ENCODE measurements around the gene DCPS. TPM values are rescaled to one million over a fixed set of nuclear protein-coding genes. Genes with fewer than 3 reads are reported as not detected.
A peak's percentile ranks its signal among the peaks of the same experiment; 100 is the strongest.
"Not testable (repeated sequence)": the region's sequence is repeated elsewhere in the genome, so short reads cannot be mapped to it uniquely, and the experiment has no call there.

The DCPS gene
- total RNA-seq, 1 donor from 2014 or later = 14.5 TPM

DNA sequence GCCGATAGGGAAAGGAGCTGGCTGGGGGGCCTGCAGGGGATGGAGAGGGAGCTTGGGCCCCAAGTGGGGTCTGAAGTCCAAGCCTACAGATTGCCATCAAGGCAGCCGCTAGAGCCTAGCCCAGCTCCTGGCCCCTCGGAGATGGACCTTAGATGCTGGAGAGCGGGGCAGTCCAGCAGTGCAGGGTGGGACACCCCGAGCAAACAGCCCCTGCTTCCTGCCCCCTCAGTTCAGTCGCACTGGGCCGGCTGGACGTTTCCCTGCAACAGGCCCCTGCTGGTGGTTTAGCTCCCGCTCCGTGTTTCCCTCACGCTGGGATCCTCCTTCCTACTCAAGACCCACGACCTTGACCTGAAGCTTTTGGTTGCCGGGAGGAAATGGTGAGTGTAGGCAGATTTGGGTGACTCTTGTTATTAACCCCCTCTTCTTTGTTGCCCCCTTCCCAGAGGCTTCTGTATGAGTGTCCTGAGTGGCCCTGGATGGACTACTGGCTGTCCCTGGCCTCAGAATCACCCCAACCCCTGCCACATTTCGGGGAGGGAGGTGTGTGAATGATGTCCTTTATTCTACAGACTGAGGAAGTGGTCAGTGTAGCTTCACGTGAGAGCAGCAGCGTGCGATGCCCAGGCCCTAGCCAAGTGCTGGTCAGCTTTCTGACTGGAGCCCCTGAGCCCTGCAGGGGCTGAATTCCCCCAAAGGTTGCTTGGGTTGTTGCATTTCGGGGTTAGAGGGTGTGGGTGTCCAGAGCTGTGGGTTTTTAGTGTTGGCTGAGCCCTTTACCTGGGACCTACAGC is 54.3 kb downstream of the DCPS start:
- DNase-seq (ENCODE audit: low spot score) (no peak), ATAC-seq (no peak)

DNA sequence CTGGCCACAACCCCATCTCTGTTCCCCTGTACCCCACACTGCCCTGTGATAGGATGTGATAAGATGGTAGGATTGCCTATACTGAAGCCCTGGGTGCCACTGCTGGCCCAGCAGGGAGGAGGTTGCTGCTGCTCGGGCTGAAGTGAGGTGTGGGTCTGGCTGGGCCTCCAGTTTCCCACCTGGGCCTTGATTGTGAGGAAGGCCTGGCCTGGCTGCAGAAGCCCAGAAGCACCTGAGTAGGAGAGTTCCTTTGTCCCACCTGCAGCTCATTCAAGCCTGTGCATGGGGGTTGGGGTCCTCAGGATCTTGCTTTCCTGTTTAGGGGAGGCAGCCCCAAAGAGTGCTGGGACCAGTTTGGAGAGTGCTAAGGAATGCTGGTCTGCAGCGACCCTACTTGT is 54.9 kb downstream of the DCPS start:
- no peak for DNase-seq (ENCODE audit: low spot score)
- no peak for ATAC-seq

DNA sequence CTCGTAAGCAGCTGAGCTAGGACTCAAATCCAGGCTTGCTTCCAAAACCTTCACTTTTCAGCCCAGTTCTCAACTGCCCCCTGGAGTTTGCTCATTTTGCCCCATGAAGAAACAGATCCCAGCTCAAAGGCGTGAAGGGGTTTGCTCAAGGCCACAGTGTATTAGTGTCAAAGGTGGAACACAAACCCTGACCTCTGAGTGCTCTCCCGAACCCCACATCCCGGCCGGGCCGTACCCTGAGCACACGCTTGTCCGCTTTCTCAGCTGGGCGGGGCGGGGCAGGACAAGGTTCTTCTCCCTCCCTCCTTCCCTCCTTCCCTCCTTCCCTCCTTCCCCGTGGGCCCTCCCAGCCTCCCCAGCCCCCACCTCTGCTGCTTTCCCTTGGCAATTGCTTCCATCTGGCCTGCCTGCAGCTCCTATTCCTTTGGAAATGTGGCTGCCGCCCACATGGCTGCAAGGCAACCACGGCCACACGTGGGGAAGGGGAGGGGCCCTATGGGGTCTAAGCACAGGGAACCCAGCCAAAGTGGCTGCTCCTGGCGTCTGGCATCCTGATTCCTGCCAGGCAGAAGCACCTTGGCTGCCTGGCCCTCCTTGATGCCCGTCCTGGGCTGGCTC is 55.7 kb downstream of the DCPS start:
- no peak for ATAC-seq
- DNase-seq (ENCODE audit: low spot score) = no peak

DNA sequence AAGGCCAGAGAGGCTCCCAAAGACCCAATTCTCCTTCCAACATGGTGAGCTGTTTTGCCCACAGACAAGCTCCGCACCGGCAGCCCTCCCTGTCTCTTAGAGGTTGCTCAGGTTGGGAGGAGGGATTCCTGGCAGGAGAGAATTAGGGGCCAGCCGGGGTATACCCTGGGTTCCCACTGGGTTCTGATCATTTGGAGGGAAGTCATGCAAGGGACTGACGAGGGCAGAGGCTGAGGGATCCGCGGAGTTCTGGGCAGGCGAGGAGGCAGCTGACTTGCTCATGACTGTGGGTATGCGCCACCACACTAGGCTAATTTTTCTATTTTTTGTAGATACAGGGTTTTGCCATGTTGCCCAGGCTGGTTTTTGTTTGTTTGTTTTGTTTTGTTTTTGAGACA is 56.2 kb downstream of the DCPS start:
- ATAC-seq = no peak
- DNase-seq (ENCODE audit: low spot score) = no peak

DNA sequence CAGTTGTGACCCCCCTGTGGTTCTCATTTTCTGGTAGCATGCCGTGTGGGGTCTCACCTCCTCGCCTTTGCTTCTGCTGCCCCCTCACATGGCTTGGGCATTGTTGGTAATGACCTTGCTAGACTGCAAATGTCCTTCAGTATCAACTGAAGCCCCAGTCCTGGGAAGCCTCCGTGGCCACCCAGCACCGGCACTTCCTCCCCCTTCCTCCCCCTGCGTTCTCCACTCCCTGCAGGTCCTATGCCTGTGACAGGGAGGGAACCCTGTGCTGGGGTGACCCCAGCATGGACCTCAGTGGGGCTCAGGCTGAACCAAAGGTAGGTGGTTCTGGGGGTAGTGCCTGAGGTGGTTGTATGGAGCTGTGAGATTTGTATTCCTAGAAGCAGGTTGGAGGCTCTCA is 57.5 kb downstream of the DCPS start:
- ATAC-seq (no peak), DNase-seq (ENCODE audit: low spot score) (no peak)

DNA sequence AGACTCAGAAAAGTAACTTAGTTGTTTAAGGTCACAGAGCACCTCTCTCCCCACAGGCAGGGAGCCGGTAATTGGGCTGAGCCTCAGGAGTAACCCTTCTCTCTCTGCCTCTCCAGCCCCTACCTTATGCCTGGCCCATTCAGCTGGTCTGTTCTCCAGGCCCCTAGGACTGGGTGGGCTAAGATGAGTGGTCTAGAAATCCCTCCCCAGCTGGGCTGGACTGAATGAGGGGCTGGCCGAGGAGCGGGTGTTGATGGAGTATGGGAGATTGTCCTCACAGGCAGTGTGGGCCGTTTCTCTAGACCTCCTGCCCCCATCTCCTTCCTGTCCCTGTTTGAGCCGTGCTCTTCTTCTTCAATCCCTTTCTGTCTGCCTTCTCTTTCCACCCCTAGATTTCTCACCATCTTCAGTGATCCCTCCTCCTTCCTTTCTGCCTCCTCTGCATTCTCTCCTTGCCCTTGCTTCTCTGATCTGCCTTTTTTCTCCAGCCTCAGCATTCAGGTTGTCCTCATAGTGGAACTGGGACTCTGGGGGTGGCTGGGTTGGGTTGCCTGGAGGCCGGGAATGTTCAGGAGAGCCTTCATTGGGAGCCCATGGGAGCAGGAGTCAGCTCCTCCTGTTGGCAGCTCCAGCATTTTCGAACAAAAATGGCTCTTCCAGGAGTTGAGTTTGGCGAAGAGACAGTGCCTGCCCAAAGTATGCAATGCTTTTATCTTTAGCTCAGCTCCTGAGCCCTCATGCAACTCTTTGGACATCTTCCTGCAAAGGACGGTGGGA is 59.2 kb downstream of the DCPS start:
- no peak for ATAC-seq
- no peak for DNase-seq (ENCODE audit: low spot score)

DNA sequence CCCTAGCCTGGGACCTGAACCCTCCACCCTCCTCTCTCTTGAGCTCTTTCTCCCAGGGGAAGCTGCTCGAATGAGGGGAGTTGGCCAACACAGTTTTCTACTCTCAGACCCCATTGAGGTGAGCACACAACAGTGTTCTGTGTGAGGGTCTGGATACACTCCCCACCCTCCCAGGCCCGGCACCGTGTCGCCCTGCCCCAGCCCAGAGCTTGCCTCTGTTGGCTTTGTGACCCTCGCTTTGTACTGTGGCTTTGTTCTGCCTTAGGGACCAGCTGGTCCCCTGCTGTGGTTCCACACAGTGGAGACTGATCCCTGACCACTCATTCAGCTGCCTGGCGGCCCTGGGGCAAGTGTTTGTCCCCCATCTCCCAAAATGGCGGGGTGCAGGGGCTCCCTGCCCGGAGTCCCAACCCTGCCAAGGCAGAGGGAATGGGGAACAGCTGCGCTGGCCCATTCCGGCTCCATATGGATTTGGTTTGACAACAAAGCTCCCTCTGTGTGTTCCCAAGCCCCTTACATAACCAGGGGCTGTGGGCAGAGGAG is 59.9 kb downstream of the DCPS start:
- no peak for ATAC-seq
- no peak for DNase-seq (ENCODE audit: low spot score)

DNA sequence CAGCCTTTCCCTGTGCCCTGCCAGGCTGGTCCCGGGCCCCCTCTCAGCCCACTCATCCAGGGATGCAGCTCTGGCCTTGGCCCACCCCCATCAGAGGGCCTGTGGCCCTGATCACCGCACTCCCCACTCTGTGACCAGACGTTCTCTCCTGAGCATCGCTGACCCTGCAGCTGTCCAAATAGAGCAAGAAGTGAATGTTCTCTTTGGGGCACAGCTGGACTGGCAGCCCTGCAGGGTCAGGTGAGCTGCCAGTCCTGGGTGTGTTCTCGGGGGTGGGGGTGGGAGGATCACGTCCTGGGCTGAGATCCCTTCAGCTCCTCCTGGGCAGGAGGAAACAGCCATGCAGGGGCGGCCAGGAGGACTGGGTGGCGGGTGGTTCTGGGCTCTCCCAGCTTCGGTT is 60.9 kb downstream of the DCPS start:
- not testable (repeated sequence) for DNase-seq (ENCODE audit: low spot score); ATAC-seq

DNA sequence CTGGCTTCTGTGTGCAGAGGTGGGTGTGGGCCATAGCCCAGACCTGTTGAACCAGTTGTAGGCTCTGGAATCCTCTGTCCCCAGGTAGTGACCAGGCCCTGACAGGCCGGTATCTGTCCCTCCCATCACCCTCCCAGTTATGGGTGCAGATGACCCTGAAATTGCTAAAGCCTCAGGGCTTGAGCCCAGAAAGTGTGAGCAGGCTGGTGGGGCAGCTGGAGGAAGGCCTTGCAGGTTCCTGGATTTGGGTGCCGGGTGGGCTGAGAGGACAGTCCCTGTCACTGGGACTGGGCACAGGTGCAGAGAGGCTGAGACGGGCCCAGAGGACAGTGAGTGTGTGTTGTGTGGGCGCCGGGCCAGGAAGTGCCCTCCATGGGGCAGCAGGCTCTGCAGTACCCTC is 61.6 kb downstream of the DCPS start:
- not testable (repeated sequence) for ATAC-seq; DNase-seq (ENCODE audit: low spot score)

DNA sequence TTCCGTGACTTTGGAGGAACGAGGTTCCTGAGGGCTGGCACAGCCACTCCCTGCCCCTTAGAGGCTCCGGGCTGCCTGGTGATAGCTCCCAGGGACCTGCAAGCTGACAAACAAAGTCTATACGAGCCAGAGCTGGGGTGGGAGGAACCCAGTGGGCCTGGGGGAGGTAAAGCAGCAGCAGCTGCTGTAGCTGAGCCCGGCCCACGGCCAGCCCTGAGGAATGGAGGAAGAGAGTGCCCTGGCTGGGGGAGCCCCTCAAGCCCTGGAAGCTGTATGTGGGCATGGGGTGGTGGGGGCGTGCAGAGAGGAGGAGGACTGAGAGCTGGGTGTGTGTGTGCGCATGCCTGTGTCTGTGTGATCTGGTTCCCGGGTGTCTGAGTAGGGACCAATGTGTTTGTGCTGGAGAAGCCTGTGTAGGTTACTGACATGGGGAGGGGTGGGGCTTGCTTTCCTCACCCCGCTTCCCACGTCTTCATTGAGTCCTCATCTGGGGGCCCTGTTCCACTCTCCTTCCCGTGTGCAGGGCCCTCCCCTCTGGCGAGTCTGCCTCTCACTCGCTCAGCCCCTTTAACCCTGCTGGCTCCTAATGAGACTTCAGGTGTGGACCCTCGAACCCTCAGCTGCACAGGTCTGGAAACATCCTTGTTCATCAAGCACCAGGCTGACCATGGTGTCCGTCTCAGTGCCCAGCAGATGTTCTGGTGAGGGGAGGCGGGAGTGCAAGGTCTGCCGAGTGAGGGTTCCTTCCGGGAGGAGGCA is 62.4 kb downstream of the DCPS start:
- no peak for ATAC-seq
- DNase-seq (ENCODE audit: low spot score) = no peak

DNA sequence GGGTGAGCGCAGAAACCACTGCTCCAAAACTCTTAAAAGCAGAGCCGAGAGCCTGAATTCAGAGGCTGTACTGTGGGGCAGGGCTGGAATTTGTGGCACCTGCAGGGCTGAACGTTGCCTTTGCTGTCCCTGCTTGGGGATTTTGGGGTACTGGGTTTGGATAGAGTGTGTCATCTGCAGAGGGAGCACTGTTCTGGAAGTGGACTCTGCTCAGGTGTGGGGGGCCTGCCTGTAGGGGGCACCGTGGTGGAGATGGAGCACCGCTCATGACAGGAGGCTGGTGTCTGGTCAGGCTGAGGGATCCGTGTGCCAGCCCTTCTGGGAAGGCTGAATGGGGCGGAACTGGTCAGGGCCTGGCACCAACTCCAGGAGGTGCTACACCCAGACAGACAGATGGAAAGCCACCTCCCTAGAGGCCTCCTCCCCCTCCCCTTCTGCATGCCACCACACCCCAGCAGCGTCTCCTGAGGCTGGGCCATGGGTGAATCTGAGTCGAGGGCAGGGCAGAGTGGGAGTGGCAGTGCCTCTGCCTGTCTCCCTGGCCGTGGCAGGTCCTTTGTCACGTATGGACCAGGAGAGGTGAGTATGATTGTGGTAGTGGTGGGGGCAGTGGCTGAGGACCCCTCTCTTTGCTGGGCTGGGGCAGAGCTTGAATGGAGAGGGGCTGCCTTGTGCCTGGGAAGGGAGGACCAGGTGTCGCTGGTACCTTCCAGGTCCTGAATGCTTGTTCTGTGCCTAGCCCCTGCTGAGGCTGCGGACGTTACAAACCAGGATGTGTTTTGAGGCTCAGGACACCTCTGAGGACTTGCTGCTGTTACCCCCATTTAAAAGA is 63.2 kb downstream of the DCPS start:
- not testable (repeated sequence) for DNase-seq (ENCODE audit: low spot score); ATAC-seq

DNA sequence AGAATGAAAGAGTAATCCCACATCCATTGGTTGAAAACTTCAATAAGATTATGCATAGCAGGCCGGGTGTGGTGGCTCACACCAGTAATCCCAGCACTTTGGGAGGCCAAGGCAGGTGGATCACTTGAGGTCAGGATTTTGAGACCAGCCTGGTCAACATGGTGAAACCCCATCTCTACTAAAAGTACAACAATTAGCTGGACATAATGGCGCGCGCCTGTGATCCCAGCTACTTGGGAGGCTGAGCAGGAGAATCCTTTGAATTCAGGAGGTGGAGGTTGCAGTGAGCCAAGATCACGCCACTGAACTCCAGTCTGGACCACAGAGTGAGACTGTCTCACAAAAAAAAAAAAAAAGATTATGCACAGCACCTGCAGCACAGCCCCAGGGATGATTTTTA is 63.9 kb downstream of the DCPS start:
- ATAC-seq; DNase-seq (ENCODE audit: low spot score): not testable (repeated sequence)

DNA sequence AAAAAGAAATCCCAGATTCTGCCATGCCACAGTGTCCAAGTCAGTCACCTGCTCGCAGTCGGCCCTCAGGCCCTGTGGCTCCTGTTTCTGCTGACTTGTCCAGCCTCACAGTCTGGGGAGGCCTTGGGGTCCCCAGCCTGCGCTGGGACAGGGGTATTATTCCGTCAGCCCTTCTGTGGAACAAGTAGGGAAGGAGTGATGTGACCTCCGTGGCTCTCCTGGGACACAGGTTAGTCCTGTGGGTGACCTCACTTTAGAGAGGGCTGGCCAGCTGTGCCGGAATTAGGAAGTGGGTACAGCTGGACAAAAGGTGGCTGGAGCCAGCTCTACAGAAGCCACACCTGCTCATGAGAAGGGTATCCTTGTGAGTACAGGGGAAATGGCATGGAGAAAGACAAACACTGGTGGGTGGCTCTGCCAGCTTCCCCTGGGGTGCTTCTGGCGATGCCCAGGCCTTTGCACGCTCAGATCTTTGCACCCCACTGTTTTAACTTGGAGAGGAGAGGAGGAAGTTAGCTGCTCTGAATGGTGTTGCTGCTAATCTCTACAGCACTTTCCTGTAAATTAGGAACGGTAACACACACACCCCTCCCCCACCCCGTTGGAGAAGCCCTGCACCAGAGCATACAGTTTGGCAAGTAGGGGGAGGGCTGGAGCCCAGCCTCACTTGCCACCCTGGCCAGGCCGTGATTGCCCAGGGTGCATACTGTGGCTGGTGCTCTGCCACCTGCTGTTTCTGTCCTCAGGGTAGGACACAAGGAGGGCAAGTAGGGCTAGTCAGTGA is 64.7 kb downstream of the DCPS start:
- peak; percentile 65 for DNase-seq (ENCODE audit: low spot score)

DNA sequence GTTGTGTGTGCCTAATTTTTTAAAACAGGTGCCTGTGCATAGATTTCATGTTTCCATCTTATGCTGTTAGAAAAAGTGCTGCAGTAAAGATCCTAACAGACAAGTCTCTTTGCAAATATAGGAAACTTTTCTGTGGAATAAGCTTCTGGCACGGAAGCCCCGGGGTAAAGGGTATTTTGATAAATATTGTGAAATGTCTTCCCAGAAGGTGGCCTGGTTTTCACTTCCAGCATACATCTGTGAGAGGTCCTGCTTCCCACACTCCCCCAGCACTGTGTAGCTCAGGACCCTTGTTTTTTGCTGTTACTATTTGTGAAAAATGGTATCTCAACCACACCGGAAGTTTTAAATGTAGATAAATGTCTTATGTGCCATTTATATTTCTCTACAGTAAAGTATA is 66.2 kb downstream of the DCPS start:
- ATAC-seq (peak; percentile 48), DNase-seq (ENCODE audit: low spot score) (no peak)

More for the DNA sequence above, 64.7 kb downstream of the DCPS start:
- peak; percentile 80 for ATAC-seq

DNA sequence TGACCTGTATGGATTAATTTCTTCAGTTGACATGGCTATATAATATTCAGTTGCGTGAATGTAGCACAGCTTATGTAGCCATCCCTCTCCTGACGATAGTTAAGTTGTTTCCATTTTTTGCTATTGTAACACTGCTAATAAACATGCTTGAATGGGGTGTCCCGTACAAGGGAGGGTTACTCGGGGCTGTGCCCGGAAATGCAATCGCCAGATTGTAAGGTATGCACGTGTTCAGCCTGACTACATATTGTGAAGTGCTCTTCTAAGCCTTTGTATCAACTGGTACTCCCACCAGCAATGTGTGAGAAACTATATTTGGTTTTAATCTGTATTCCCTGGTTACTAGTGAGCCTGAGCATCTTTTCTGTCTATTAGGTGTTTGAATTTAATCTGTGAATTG is 67.7 kb downstream of the DCPS start:
- DNase-seq (ENCODE audit: low spot score) = no peak
- ATAC-seq = no peak

DNA sequence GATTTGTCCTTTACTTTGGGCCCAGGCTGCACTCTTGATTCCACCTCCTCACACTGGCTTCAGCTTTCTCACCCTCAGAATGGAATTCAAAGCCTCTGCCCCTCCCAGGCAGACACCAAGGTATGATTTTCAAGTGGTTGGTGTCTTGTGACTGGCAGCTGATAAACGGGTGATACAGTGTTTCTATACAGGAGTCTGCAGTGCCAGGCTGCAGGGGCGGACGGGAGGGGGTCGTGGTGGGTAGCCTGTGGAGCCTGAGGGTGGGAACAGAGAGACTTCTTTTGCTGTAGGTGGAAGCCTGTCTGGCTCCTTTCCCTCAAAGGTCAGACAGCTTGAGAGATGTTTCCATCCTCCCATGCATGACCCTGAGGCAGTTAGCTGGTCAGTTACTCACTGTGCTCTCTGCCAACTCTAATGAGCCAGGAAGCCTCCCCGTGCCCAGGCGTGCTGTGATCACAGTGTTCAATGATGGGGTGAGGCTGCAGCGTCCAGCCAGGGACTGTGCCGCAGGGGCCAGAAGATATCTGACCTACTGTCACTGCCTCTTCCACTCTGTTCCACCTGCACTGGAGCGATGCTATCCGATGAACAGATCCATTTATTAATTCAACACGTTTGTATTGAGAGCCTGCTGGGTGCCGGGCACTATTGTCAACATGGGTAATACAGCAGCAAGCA is 69.7 kb downstream of the DCPS start:
- not testable (repeated sequence) for DNase-seq (ENCODE audit: low spot score)

DNA sequence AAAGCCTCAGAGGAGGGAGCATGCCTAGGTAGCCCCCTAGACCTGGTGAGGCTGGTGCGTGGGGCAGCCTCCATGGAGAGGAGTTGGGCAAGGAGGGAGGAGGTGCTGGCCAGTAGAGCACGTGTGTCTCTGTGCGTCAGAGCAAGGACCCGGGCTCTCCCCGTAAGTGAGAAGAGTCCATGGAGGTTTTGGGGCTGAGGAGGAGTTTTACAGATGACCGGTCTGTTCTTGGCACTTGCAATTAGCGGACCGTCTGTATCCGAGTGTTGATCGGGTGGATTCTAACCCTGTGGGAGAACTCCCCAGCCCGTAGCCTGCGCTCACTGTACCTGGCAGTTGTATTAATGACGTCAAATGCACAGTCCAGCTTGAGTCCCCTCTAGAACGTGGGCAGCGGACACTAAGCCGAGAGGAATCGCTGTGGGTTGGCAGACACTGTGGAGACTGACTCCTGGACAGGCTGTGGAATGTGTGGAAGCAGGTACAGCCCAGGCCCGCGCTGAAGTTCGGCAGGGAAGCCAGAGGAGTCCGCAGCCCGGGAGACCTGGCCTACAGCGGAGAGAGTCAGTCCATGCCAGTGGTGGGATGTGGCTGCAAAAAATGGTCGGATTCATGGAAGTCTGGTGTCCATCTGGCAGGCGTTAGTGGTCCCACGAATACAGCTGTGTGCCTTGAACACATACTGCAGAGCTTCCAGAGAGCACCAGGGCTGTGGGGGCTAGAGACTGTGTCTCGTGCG is 70.9 kb downstream of the DCPS start:
- not testable (repeated sequence) for ATAC-seq; DNase-seq (ENCODE audit: low spot score)

More for the DNA sequence above, 69.7 kb downstream of the DCPS start:
- peak; percentile 78 for ATAC-seq

DNA sequence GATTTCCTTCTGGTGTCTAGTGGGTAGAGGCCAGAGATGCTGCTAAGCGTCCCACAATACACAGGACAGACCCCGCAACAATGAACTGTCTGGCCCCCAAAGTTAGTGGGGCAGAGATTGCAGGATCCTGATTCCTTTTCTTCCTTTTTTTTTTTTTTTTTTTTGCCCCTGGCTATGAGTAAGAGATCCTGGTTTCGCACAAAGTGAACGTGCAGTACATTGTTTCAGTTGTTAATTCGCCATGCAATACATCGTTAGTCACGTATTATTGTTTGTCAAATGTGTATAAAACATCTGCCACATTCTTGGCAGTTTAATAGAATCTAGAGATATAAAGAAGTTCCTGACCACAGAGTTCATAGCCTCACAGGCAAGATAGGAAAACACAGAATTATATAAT is 71.9 kb downstream of the DCPS start:
- DNase-seq (ENCODE audit: low spot score) = no peak
- ATAC-seq = no peak
